Measurements from ENCODE around the gene AP4M1. TPM values are rescaled to one million over a fixed set of nuclear protein-coding genes. Genes with fewer than 3 reads are reported as not detected.

Gene AP4M1
- total and polyA plus RNA-seq, 9 of the 15 experiments (the other 6 are each of a cell fraction or from before 2014, with no cell fraction given): 1.3 to 30.9 (median 14.1) TPM

GRCh38 chr7:100130608-100131453 is 29.4 kb downstream of the AP4M1 start (continued):
- TF ChIP-seq THAP12 (CRISPR knock-in tag; IDR thresholded peaks at IDR 0.05): no peak
- no peak for TF ChIP-seq ARID3A (IDR thresholded peaks at IDR 0.05; ENCODE audit: borderline replicate concordance, low read depth, low read length)
- no peak for TF ChIP-seq CREB3L1 (IDR thresholded peaks at IDR 0.05; ENCODE audit: borderline replicate concordance, low read depth)
- TF ChIP-seq ZNF668 (CRISPR knock-in tag; IDR thresholded peaks at IDR 0.05): no peak
- TF ChIP-seq COPS2 (conservative IDR thresholded peaks at IDR 0.05): no peak
- no peak for TF ChIP-seq TAF1 (IDR thresholded peaks at IDR 0.05; ENCODE audit: control insufficient read depth, extremely low read depth, insufficient read depth, low read length, severe bottlenecking)
- no peak for TF ChIP-seq PHB (CRISPR knock-in tag; IDR thresholded peaks at IDR 0.05)
- TF ChIP-seq DDX20 (tag; IDR thresholded peaks at IDR 0.05; ENCODE audit: low read depth): no peak
- no peak for TF ChIP-seq POLR2B (IDR thresholded peaks at IDR 0.05; ENCODE audit: low read depth, partially characterized antibody)
- TF ChIP-seq MED1 (CRISPR knock-in tag; IDR thresholded peaks at IDR 0.05; ENCODE audit: borderline replicate concordance): no peak
- 0 out of 4 replicates have a peak, but pooled peaks of 1 of the 2 experiments have one; percentile 41 for TF ChIP-seq TBL1XR1 (IDR thresholded peaks at IDR 0.05; ENCODE audit: low read length in 2 of 2)
- no peak for TF ChIP-seq ELF2 (CRISPR knock-in tag; IDR thresholded peaks at IDR 0.05)
- 0 out of 2 replicates have a peak, but pooled peaks have one; percentile 17 for TF ChIP-seq ATF7 (IDR thresholded peaks at IDR 0.05)
- 0 out of 2 replicates have a peak, but pooled peaks have one; percentile 16 for TF ChIP-seq TAL1 (IDR thresholded peaks at IDR 0.05)
- TF ChIP-seq HMG20A (CRISPR knock-in tag; conservative IDR thresholded peaks at IDR 0.05): no peak
- TF ChIP-seq ZNF197 (CRISPR knock-in tag; IDR thresholded peaks at IDR 0.05; ENCODE audit: low read depth): no peak
- TF ChIP-seq HDAC2 (IDR thresholded peaks at IDR 0.05): peak; percentile 17; the same call in 1 of the 2 replicates
- TF ChIP-seq HNRNPH1 (optimal IDR thresholded peaks at IDR 0.05; ENCODE audit: low read depth, low read length): no peak
- no peak for TF ChIP-seq PHF20 (IDR thresholded peaks at IDR 0.05; ENCODE audit: partially characterized antibody)
- no peak for TF ChIP-seq HDAC3 (IDR thresholded peaks at IDR 0.05; ENCODE audit: borderline replicate concordance, partially characterized antibody)
- no peak for TF ChIP-seq IRF2 (CRISPR knock-in tag; IDR thresholded peaks at IDR 0.05)
- no peak for TF ChIP-seq MLX (CRISPR knock-in tag; conservative IDR thresholded peaks at IDR 0.05)

Data from K562 (cell line).